ENCODE results near the gene TXNDC11.

DNA sequence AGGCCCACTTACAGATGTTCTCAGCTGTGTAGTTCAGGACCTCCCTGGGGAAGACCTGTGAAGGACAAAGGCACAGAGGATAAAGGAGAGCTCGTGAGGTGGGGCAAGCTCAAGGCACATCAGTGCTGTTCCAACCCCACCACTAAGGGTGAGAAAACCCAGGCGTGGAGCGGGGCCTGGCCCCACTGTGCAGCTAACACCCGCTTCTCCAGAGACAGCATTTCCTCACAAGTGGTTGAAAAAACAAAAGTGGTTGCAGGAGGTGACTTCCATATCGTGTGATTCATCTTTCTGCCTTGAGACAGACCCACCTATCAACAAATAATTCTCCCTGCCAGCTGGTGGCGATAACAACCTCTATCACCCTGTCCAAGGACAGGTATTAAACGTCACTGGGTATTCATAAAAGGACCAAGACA, 44.4 kb downstream of the TXNDC11 start:
- TF ChIP-seq ZNF274 (IDR thresholded peaks at IDR 0.05; ENCODE audit: low read depth, low read length) (no peak), YY1 (IDR thresholded peaks at IDR 0.05; ENCODE audit: insufficient read depth, insufficient read length) (no peak), SUZ12 (IDR thresholded peaks at IDR 0.05; ENCODE audit: extremely low read depth, insufficient read depth, insufficient read length) (no peak)
